ENCODE results near the gene USP16.

USP16 gene

DNA sequence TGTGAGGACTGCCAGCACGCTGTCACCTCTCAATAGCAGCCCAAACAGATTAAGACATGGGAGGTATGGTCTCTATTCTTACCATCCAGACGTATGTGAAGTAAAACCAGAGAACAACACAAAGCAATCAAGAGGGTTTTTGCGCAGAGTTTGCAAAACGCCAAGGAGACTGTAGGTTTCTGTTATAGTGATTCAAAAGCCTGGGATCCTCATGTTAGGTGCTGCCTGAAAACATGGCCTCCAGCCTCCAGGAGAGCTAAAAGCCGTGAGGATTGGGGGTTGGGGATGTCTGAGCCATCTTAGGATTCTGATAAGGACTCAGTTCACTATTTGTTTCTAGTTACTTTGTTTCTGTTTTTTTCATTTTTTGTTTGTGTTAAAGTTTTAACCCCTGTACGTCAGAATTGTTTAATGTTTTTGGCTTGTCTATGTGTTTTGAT, 53.2 kb downstream of the USP16 start:
- H3K4me1 ChIP-seq (ENCODE audit: control extremely low read depth in 1 of 4, control insufficient read depth in 4 of 4, insufficient read depth in 4 of 4, low read length in 3 of 4), result peaks cover 26 to 64% (median 47%) of the 10 kb centered on the region in 4 experiments
- H3K27ac ChIP-seq (ENCODE audit: insufficient read depth in 1 of 2, low read depth in 1 of 2, low read length in 2 of 2, poor library complexity in 1 of 2, severe bottlenecking in 2 of 2), result peak overlapping the region in 1 of 2 experiments; percentile 70
- H3K36me3 ChIP-seq (ENCODE audit: control insufficient read depth in 4 of 4, insufficient read depth in 4 of 4, low read length in 3 of 4), result no peaks in the 10 kb centered on the region
- CTCF ChIA-PET, result interaction anchor here (0.7 to 2.7 kb wide), 3 partner anchors 8 to 13 kb away, joined by 3 to 8 read pairs (median 4); no protein-coding TSS in a partner anchor
- 54% methylated on average over 2 of the region's 6 CpGs for whole genome bisulfite sequencing (ENCODE audit: insufficient coverage)
- DNase-seq, result peak in 2 of 3 donors; percentile 31 to 40
- POLR2A ChIA-PET, result interaction anchor here (0.6 kb wide), 1 partner anchor 62 kb away, joined by 3 read pairs; no protein-coding TSS in a partner anchor
- no peaks in the 10 kb centered on the region for H3K9me3 ChIP-seq (ENCODE audit: control extremely low read depth in 1 of 5, control insufficient read depth in 4 of 5, insufficient read depth in 2 of 5, low read depth in 1 of 5, low read length in 4 of 5)
- no peaks in the 10 kb centered on the region for H3K27me3 ChIP-seq (replicated peaks in 2 of 5; ENCODE audit: control insufficient read depth in 4 of 5, insufficient read depth in 5 of 5, low read length in 4 of 5)
- peak overlapping the region; percentile 41 to 75 (median 53) for H3K4me3 ChIP-seq (ENCODE audit: control insufficient read depth in 1 of 7, extremely low read depth in 1 of 7, insufficient read depth in 4 of 7, low read depth in 2 of 7, low read length in 6 of 7)

GRCh38 chr21:29078869-29079767, 54.6 kb downstream of the USP16 start:
- ChIA-PET POLR2A (no interaction called here), CTCF (interaction anchor here (0.7 to 1.5 kb wide), 2 partner anchors 156 to 291 kb away, joined by 3 to 4 read pairs; no protein-coding TSS in a partner anchor)

DNA sequence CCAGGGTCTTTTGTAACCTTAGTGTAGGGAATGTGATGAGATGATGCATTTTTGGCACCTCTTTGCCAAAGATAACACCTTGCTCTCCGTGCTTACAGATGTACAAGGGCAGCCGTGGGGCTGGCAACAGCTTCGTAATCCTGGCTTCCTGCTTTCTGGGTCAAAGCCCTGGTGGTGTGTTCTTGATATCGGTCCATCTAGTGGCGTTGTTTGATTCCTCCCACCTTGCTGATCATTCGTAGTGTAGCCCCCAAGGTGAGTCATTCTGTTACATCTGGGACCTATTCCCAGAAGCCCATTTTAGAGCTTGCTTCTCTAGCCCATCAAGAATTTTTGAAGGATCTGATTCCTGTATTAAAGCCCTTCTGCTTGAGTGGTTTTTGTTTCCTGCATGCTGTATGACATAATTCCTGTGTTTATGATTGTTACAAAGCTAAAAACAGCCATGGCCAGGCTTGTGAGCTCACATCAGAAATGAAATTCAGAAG, 56.0 kb downstream of the USP16 start:
- H3K4me3 ChIP-seq (ENCODE audit: control insufficient read depth in 1 of 7, extremely low read depth in 1 of 7, insufficient read depth in 4 of 7, low read depth in 2 of 7, low read length in 6 of 7), result peak overlapping the region in 1 of 7 experiments; percentile 48
- no peaks in the 10 kb centered on the region for H3K27me3 ChIP-seq (replicated peaks in 2 of 5; ENCODE audit: control insufficient read depth in 4 of 5, insufficient read depth in 5 of 5, low read length in 4 of 5)
- 27% methylated on average over 6 of the region's 6 CpGs for WGBS (ENCODE audit: insufficient coverage)
- DNase-seq, result peak; percentile 54 to 72 (median 69)
- H3K27ac ChIP-seq (ENCODE audit: insufficient read depth in 1 of 2, low read depth in 1 of 2, low read length in 2 of 2, poor library complexity in 1 of 2, severe bottlenecking in 2 of 2), result peak overlapping the region in 1 of 2 experiments; percentile 38
- H3K36me3 ChIP-seq (ENCODE audit: control insufficient read depth in 4 of 4, insufficient read depth in 4 of 4, low read length in 3 of 4), result no peaks in the 10 kb centered on the region
- ChIA-PET CTCF (interaction anchor here (0.9 to 1.6 kb wide), 2 partner anchors 291 to 293 kb away, joined by 3 to 4 read pairs; no protein-coding TSS in a partner anchor), POLR2A (no interaction called here)
- peaks cover 19 to 50% (median 40%) of the 10 kb centered on the region in 4 experiments for H3K4me1 ChIP-seq (ENCODE audit: control extremely low read depth in 1 of 4, control insufficient read depth in 4 of 4, insufficient read depth in 4 of 4, low read length in 3 of 4)
- no peaks in the 10 kb centered on the region for H3K9me3 ChIP-seq (ENCODE audit: control extremely low read depth in 1 of 5, control insufficient read depth in 4 of 5, insufficient read depth in 2 of 5, low read depth in 1 of 5, low read length in 4 of 5)

More at GRCh38 chr21:29078869-29079767, 54.6 kb downstream of the USP16 start:
- Histone ChIP-seq H3K9me3 (ENCODE audit: control extremely low read depth in 1 of 5, control insufficient read depth in 4 of 5, insufficient read depth in 2 of 5, low read depth in 1 of 5, low read length in 4 of 5) (no peaks in the 10 kb centered on the region), H3K36me3 (ENCODE audit: control insufficient read depth in 4 of 4, insufficient read depth in 4 of 4, low read length in 3 of 4) (no peaks in the 10 kb centered on the region), H3K27me3 (replicated peaks in 2 of 5; ENCODE audit: control insufficient read depth in 4 of 5, insufficient read depth in 5 of 5, low read length in 4 of 5) (no peaks in the 10 kb centered on the region), H3K4me3 (ENCODE audit: control insufficient read depth in 1 of 7, extremely low read depth in 1 of 7, insufficient read depth in 4 of 7, low read depth in 2 of 7, low read length in 6 of 7) (peak overlapping the region in 2 of 7 experiments; percentile 10 to 17), H3K4me1 (ENCODE audit: control extremely low read depth in 1 of 4, control insufficient read depth in 4 of 4, insufficient read depth in 4 of 4, low read length in 3 of 4) (peaks cover 22 to 56% (median 43%) of the 10 kb centered on the region in 4 experiments), H3K27ac (ENCODE audit: insufficient read depth in 1 of 2, low read depth in 1 of 2, low read length in 2 of 2, poor library complexity in 1 of 2, severe bottlenecking in 2 of 2) (no peak overlapping the region)
- WGBS (ENCODE audit: insufficient coverage), result 42% methylated on average over 8 of the region's 8 CpGs
- DNase-seq, result peak; percentile 51 to 86 (median 84)

DNA sequence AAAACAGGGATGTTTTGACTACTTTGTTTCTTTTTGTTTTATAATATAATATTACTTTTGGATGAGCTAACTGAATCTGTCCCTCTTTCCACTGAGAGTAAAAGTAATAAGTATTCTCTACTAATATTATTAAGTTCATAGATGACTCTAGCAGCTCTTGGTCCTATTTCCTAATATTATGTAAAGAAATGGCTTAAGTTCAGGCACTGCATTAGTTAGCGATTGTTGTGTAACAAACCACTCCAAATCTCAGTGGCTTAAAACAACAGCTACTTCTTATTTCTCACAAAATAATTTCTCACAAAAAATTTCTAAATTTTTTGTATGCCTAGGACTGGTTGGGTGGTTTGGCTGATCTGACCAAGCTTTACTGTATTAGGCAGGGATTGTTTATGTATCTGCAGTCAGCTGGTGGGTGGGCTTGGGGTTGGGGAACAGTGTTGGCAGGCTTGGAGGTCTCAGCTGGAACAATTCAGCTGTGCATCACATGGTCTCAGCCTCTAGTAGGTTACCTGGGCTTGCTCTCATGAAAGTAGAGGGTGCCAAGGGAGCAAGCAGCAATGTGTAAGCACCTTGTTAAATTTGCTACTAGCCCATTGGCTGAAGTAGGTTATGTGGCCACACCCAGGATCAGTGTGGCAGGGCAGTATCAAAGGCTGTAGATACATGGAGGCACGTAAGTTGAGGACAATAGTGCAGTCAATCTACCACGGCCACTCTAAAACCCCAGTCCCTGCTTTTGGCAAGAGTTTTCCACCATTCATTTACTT, 57.8 kb downstream of the USP16 start:
- H3K4me3 ChIP-seq (ENCODE audit: control insufficient read depth in 1 of 7, extremely low read depth in 1 of 7, insufficient read depth in 4 of 7, low read depth in 2 of 7, low read length in 6 of 7), result no peak overlapping the region
- no peaks in the 10 kb centered on the region for H3K9me3 ChIP-seq (ENCODE audit: control extremely low read depth in 1 of 5, control insufficient read depth in 4 of 5, insufficient read depth in 2 of 5, low read depth in 1 of 5, low read length in 4 of 5)
- peaks cover 19 to 38% (median 31%) of the 10 kb centered on the region in 4 experiments for H3K4me1 ChIP-seq (ENCODE audit: control extremely low read depth in 1 of 4, control insufficient read depth in 4 of 4, insufficient read depth in 4 of 4, low read length in 3 of 4)
- H3K27me3 ChIP-seq (replicated peaks in 2 of 5; ENCODE audit: control insufficient read depth in 4 of 5, insufficient read depth in 5 of 5, low read length in 4 of 5), result no peaks in the 10 kb centered on the region
- DNase-seq, result no peak
- ChIA-PET POLR2A (interaction anchor here (1.1 kb wide), 1 partner anchor 9 kb away, joined by 3 read pairs; no protein-coding TSS in a partner anchor), CTCF (interaction anchor here (0.8 to 1.7 kb wide), 5 partner anchors 11 to 291 kb away, joined by 3 to 6 read pairs (median 4); no protein-coding TSS in a partner anchor)
- 100% methylated on average over 2 of the region's 3 CpGs for WGBS (ENCODE audit: insufficient coverage)
- H3K27ac ChIP-seq (ENCODE audit: insufficient read depth in 1 of 2, low read depth in 1 of 2, low read length in 2 of 2, poor library complexity in 1 of 2, severe bottlenecking in 2 of 2), result no peak overlapping the region
- H3K36me3 ChIP-seq (ENCODE audit: control insufficient read depth in 4 of 4, insufficient read depth in 4 of 4, low read length in 3 of 4), result peaks cover 0 to 4% (median 1%) of the 10 kb centered on the region in 4 experiments

DNA sequence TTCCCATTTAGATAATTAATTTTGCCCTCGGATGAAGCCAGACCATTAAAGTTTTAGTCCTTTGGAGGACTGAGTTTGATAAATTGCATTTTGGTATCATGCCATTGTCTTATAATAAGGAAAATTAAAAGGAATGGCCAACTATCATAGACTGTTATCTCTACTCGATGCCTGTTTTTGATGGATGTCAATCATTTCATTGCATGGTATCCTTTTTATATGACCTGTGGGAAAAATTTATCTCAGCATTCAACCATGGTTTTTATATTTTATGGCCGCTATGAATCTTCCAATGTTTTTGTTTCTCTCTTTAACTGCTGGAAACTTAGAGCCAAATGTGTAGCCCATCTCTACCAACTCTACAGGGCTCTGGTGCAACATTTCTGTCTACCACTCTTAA, 58.8 kb downstream of the USP16 start:
- POLR2A ChIA-PET, result no interaction called here
- Histone ChIP-seq H3K36me3 (ENCODE audit: control insufficient read depth in 4 of 4, insufficient read depth in 4 of 4, low read length in 3 of 4) (peaks cover 0 to 6% (median 2%) of the 10 kb centered on the region in 4 experiments), H3K27ac (ENCODE audit: insufficient read depth in 1 of 2, low read depth in 1 of 2, low read length in 2 of 2, poor library complexity in 1 of 2, severe bottlenecking in 2 of 2) (no peak overlapping the region), H3K4me3 (ENCODE audit: control insufficient read depth in 1 of 7, extremely low read depth in 1 of 7, insufficient read depth in 4 of 7, low read depth in 2 of 7, low read length in 6 of 7) (no peak overlapping the region), H3K27me3 (replicated peaks in 2 of 5; ENCODE audit: control insufficient read depth in 4 of 5, insufficient read depth in 5 of 5, low read length in 4 of 5) (no peaks in the 10 kb centered on the region), H3K4me1 (ENCODE audit: control extremely low read depth in 1 of 4, control insufficient read depth in 4 of 4, insufficient read depth in 4 of 4, low read length in 3 of 4) (peaks cover 14 to 34% (median 28%) of the 10 kb centered on the region in 4 experiments), H3K9me3 (ENCODE audit: control extremely low read depth in 1 of 5, control insufficient read depth in 4 of 5, insufficient read depth in 2 of 5, low read depth in 1 of 5, low read length in 4 of 5) (no peaks in the 10 kb centered on the region)
- WGBS (ENCODE audit: insufficient coverage), result 100% methylated on average over 1 of the region's 3 CpGs
- DNase-seq, result no peak
- CTCF ChIA-PET, result no interaction called here

GRCh38 chr21:29084372-29084771, 59.9 kb downstream of the USP16 start:
- ChIA-PET CTCF (interaction anchor here (1.3 kb wide), 1 partner anchor 7 kb away, joined by 3 read pairs; no protein-coding TSS in a partner anchor), POLR2A (no interaction called here)
- no peak overlapping the region for H3K27ac ChIP-seq (ENCODE audit: insufficient read depth in 1 of 2, low read depth in 1 of 2, low read length in 2 of 2, poor library complexity in 1 of 2, severe bottlenecking in 2 of 2)
- no peak overlapping the region for H3K4me3 ChIP-seq (ENCODE audit: control insufficient read depth in 1 of 7, extremely low read depth in 1 of 7, insufficient read depth in 4 of 7, low read depth in 2 of 7, low read length in 6 of 7)
- no peaks in the 10 kb centered on the region for H3K9me3 ChIP-seq (ENCODE audit: control extremely low read depth in 1 of 5, control insufficient read depth in 4 of 5, insufficient read depth in 2 of 5, low read depth in 1 of 5, low read length in 4 of 5)
- H3K27me3 ChIP-seq (replicated peaks in 2 of 5; ENCODE audit: control insufficient read depth in 4 of 5, insufficient read depth in 5 of 5, low read length in 4 of 5), result no peaks in the 10 kb centered on the region
- DNase-seq, result no peak
- H3K4me1 ChIP-seq (ENCODE audit: control extremely low read depth in 1 of 4, control insufficient read depth in 4 of 4, insufficient read depth in 4 of 4, low read length in 3 of 4), result peaks cover 5 to 24% (median 19%) of the 10 kb centered on the region in 4 experiments
- peaks cover 0 to 6% (median 2%) of the 10 kb centered on the region in 4 experiments for H3K36me3 ChIP-seq (ENCODE audit: control insufficient read depth in 4 of 4, insufficient read depth in 4 of 4, low read length in 3 of 4)
- no CpG with 5 or more reads among the region's 2 CpGs for WGBS (ENCODE audit: insufficient coverage)
